HepG2 (cell line): Measurements from ENCODE around the gene NTMT1. TPM values are rescaled to one million over a fixed set of nuclear protein-coding genes. Genes with fewer than 3 reads are reported as not detected.

Experiments used
- CREB1 ChIP-seq, 2 experiments: fragments of 450-650 bp in 1 of 2; IDR thresholded peaks; 2 replicates each; pipeline ENCODE4 v1.6.1; 2016 to 2017; ENCODE audit warnings: control low read depth in 1 of 2, mild to moderate bottlenecking in 1 of 2, missing compliant biosample characterization in 1 of 2, missing genetic modification characterization in 1 of 2
- FLYWCH1 ChIP-seq: sonication (generic); formaldehyde crosslinking; IDR thresholded peaks from 2 replicates; pipeline ENCODE4 v1.8.1; 2023; ENCODE audit warnings: mild to moderate bottlenecking, missing genetic modification reagents
- HHEX ChIP-seq: IDR thresholded peaks from 2 replicates; pipeline ENCODE4 v1.6.1; 2016; ENCODE audit warnings: control low read depth
- JUNB ChIP-seq: sonication (generic); formaldehyde crosslinking; IDR thresholded peaks from 2 replicates; pipeline ENCODE4 v1.8.0; 2022; ENCODE audit warnings: missing genetic modification reagents, mild to moderate bottlenecking, borderline replicate concordance
- MED8 ChIP-seq: sonication (generic); formaldehyde crosslinking; IDR thresholded peaks from 2 replicates; pipeline ENCODE4 v1.8.1; 2023; ENCODE audit warnings: mild to moderate bottlenecking, missing genetic modification reagents; ENCODE audit not compliant: insufficient replicate concordance
- MIXL1 ChIP-seq: IDR thresholded peaks from 2 replicates; pipeline ENCODE4 v1.6.1; 2016
- MLLT10 ChIP-seq: sonication (generic); formaldehyde crosslinking; IDR thresholded peaks from 2 replicates; pipeline ENCODE4 v1.4.0; 2020; ENCODE audit warnings: missing genetic modification reagents
- PCBP1 ChIP-seq: fragments of 200-400 bp; formaldehyde crosslinking; IDR thresholded peaks from 2 replicates; pipeline ENCODE4 v1.6.1; 2017; ENCODE audit warnings: mild to moderate bottlenecking, low read depth, low read length, borderline replicate concordance
- REL ChIP-seq: sonication (generic); formaldehyde crosslinking; conservative IDR thresholded peaks from 2 replicates; pipeline ENCODE4 v1.8.0; 2022; ENCODE audit warnings: mild to moderate bottlenecking, missing genetic modification reagents, moderate library complexity
- RORA ChIP-seq: sonication (generic); formaldehyde crosslinking; IDR thresholded peaks from 2 replicates; pipeline ENCODE4 v1.5.0; 2020; ENCODE audit warnings: mild to moderate bottlenecking, missing genetic modification reagents, moderate library complexity
- STAT5B ChIP-seq: sonication (generic); formaldehyde crosslinking; IDR thresholded peaks from 2 replicates; pipeline ENCODE4 v1.4.0; 2020; ENCODE audit warnings: missing genetic modification reagents
- TCF7L2 ChIP-seq: IDR thresholded peaks from 2 replicates; pipeline ENCODE4 v1.6.1; 2011; ENCODE audit warnings: mild to moderate bottlenecking, low read depth, low read length, moderate library complexity
- ZBTB7A ChIP-seq: sonication (generic); formaldehyde crosslinking; IDR thresholded peaks from 2 replicates; pipeline ENCODE4 v1.8.0; 2022; ENCODE audit warnings: mild to moderate bottlenecking, missing genetic modification reagents
- ZNF33B ChIP-seq: sonication (generic); formaldehyde crosslinking; IDR thresholded peaks from 2 replicates; pipeline ENCODE4 v1.5.1; 2020; ENCODE audit warnings: mild to moderate bottlenecking, missing genetic modification reagents
- ZNF468 ChIP-seq: sonication (generic); formaldehyde crosslinking; IDR thresholded peaks from 2 replicates; pipeline ENCODE4 v1.8.0; 2022; ENCODE audit warnings: mild to moderate bottlenecking, moderate library complexity, missing genetic modification reagents
- ZNF660 ChIP-seq: sonication (generic); formaldehyde crosslinking; IDR thresholded peaks from 2 replicates; pipeline ENCODE4 v1.5.1; 2020; ENCODE audit warnings: mild to moderate bottlenecking, low read depth, missing genetic modification reagents, borderline replicate concordance
- polyA plus RNA-seq, 8 experiments: library from polyadenylated mRNA; depleted of rRNA in 3 of 8; stranded (reverse) in 7 of 8; unstranded in 1 of 8; fragments of >200 nt; fragmentation: Illumina TruSeq in 4 of 8; extraction: Trizol in 4 of 8; gene quantifications; 2 replicates each; pipeline versions ENCODE4 v1.2.1 to v1.2.3, GENCODE V29; 2011 to 2016; ENCODE audit warnings: low read depth in 4 of 8, missing spikeins in 1 of 8, mixed read lengths in 1 of 8; ENCODE audit not compliant: insufficient read depth in 1 of 8
- total RNA-seq, 5 experiments: library from RNA; depleted of rRNA; stranded (reverse); fragments of >200 nt; fragmentation: Illumina TruSeq; extraction: Trizol; gene quantifications; 2 replicates each; pipeline ENCODE4 v1.2.3, GENCODE V29; 2016; ENCODE audit warnings: low read depth in 1 of 5
- TF ChIP-seq, protein P1 (sequence below): sonication (generic); formaldehyde crosslinking; IDR thresholded peaks from 2 replicates; pipeline ENCODE4 v1.5.1; 2020; ENCODE audit warnings: missing genetic modification reagents, mild to moderate bottlenecking, borderline replicate concordance
- TF ChIP-seq, protein P2 (sequence below): sonication (generic); formaldehyde crosslinking; IDR thresholded peaks from 2 replicates; pipeline ENCODE4 v1.4.0; 2020; ENCODE audit warnings: low read depth, mild to moderate bottlenecking, missing genetic modification reagents
- TF ChIP-seq, protein P3 (sequence below): sonication (generic); formaldehyde crosslinking; IDR thresholded peaks from 2 replicates; pipeline ENCODE4 v1.5.1; 2020; ENCODE audit warnings: missing genetic modification reagents, mild to moderate bottlenecking, borderline replicate concordance
- TF ChIP-seq, protein P4 (sequence below): IDR thresholded peaks from 2 replicates; pipeline ENCODE4 v1.6.1; 2016; ENCODE audit warnings: missing compliant biosample characterization, missing genetic modification reagents, borderline replicate concordance
- TF ChIP-seq, protein P5 (sequence below): IDR thresholded peaks from 2 replicates; pipeline ENCODE4 v1.6.1; 2016; ENCODE audit warnings: missing genetic modification reagents, missing compliant biosample characterization
- TF ChIP-seq, protein P6 (sequence below): IDR thresholded peaks from 2 replicates; pipeline ENCODE4 v1.6.1; 2016; ENCODE audit warnings: missing compliant biosample characterization, missing genetic modification reagents, borderline replicate concordance

NTMT1 gene
- total and polyA plus RNA-seq, 2 of the 13 experiments (the other 11 are each of a cell fraction or from before 2014, with no cell fraction given), result 49.1 to 53.8 TPM

DNA sequence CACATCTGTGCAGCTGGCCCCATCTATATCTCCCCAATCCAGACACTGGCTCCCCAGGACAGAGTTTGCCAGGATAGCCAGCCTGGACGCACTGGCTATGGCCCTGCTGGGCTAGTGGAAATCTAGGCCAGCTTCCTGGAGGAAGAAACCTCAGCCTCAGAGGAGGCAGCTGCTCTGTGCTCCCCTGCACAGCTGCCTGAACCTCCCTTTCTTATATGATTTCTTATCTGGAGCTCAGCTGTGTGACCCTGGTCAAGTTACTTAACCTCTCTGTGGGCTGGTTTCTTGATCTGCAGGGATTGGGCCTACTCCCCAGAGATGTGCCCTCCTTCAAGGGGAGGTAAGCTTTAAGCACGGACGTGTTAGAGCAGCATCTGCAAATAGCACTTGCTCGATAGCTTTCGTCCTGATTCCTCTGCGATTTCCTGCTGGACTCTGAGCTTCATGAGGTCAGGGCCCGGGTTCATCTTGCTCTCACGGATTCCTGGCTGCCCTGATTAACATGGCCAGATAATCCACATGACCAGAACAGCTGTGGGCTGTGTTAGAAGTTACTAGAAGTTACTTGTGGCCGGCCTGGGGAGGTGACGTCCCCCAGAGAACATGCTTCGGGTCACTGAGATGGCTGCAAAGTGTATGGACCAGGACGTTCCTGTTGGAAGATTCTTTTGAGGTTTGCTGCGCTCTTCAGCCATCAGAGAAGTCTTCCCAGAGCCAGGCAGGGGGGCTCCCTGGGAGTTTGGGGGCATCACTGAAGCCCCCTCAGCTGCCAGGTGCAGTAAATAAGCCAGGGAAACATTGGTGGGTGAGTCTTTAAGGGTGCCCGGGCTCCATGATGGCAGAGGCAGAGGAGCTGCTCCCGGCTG is 19.6 kb upstream of the NTMT1 start (continued):
- TF ChIP-seq, protein P1, sequence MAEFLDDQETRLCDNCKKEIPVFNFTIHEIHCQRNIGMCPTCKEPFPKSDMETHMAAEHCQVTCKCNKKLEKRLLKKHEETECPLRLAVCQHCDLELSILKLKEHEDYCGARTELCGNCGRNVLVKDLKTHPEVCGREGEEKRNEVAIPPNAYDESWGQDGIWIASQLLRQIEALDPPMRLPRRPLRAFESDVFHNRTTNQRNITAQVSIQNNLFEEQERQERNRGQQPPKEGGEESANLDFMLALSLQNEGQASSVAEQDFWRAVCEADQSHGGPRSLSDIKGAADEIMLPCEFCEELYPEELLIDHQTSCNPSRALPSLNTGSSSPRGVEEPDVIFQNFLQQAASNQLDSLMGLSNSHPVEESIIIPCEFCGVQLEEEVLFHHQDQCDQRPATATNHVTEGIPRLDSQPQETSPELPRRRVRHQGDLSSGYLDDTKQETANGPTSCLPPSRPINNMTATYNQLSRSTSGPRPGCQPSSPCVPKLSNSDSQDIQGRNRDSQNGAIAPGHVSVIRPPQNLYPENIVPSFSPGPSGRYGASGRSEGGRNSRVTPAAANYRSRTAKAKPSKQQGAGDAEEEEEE, result no peak
- no peak for TF ChIP-seq STAT5B (CRISPR knock-in tag)
- TF ChIP-seq ZBTB7A (CRISPR knock-in tag), result no peak
- TF ChIP-seq TCF7L2, result no peak
- TF ChIP-seq, protein P2, sequence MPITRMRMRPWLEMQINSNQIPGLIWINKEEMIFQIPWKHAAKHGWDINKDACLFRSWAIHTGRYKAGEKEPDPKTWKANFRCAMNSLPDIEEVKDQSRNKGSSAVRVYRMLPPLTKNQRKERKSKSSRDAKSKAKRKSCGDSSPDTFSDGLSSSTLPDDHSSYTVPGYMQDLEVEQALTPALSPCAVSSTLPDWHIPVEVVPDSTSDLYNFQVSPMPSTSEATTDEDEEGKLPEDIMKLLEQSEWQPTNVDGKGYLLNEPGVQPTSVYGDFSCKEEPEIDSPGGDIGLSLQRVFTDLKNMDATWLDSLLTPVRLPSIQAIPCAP (CRISPR knock-in tag), result no peak
- TF ChIP-seq, protein P3, sequence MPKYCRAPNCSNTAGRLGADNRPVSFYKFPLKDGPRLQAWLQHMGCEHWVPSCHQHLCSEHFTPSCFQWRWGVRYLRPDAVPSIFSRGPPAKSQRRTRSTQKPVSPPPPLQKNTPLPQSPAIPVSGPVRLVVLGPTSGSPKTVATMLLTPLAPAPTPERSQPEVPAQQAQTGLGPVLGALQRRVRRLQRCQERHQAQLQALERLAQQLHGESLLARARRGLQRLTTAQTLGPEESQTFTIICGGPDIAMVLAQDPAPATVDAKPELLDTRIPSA (CRISPR knock-in tag), result no peak
- no peak for TF ChIP-seq HHEX (CRISPR knock-in tag)
- TF ChIP-seq ZNF468 (CRISPR knock-in tag), result no peak
- TF ChIP-seq, protein P4, sequence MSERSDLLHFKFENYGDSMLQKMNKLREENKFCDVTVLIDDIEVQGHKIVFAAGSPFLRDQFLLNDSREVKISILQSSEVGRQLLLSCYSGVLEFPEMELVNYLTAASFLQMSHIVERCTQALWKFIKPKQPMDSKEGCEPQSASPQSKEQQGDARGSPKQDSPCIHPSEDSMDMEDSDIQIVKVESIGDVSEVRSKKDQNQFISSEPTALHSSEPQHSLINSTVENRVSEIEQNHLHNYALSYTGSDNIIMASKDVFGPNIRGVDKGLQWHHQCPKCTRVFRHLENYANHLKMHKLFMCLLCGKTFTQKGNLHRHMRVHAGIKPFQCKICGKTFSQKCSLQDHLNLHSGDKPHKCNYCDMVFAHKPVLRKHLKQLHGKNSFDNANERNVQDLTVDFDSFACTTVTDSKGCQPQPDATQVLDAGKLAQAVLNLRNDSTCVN, result no peak; the same call in 1 of the 2 replicates
- TF ChIP-seq JUNB (CRISPR knock-in tag), result no peak
- TF ChIP-seq REL, result no peak
- no peak for TF ChIP-seq PCBP1
- TF ChIP-seq, protein P5, sequence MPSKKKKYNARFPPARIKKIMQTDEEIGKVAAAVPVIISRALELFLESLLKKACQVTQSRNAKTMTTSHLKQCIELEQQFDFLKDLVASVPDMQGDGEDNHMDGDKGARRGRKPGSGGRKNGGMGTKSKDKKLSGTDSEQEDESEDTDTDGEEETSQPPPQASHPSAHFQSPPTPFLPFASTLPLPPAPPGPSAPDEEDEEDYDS, result peak; percentile 87
- TF ChIP-seq FLYWCH1, result no peak
- peak; percentile 84; the same call in 1 of the 2 replicates for TF ChIP-seq MIXL1 (CRISPR knock-in tag)
- no peak; the same call in 1 of the 2 replicates for TF ChIP-seq ZNF33B (CRISPR knock-in tag)
- no peak for TF ChIP-seq ZNF660
- TF ChIP-seq MED8, result no peak
- no peak for TF ChIP-seq CREB1 (IDR thresholded peaks at IDR 0.05)
- no peak for TF ChIP-seq CREB1 (CRISPR knock-in tag; IDR thresholded peaks at IDR 0.05)
- no peak for TF ChIP-seq MLLT10 (CRISPR knock-in tag)
- no peak for TF ChIP-seq RORA (CRISPR knock-in tag)
- TF ChIP-seq, protein P6, sequence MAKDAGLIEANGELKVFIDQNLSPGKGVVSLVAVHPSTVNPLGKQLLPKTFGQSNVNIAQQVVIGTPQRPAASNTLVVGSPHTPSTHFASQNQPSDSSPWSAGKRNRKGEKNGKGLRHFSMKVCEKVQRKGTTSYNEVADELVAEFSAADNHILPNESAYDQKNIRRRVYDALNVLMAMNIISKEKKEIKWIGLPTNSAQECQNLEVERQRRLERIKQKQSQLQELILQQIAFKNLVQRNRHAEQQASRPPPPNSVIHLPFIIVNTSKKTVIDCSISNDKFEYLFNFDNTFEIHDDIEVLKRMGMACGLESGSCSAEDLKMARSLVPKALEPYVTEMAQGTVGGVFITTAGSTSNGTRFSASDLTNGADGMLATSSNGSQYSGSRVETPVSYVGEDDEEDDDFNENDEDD (CRISPR knock-in tag), result peak; percentile 73; the same call in 1 of the 2 replicates
